ENCODE data around the gene MROH8. TPM values are rescaled to one million over a fixed set of nuclear protein-coding genes. Genes with fewer than 3 reads are reported as not detected.
A peak's percentile ranks its signal among the peaks of the same experiment; 100 is the strongest.

The MROH8 gene
- total RNA-seq, 1 donor from 2014 or later = under 0.01 TPM

DNA sequence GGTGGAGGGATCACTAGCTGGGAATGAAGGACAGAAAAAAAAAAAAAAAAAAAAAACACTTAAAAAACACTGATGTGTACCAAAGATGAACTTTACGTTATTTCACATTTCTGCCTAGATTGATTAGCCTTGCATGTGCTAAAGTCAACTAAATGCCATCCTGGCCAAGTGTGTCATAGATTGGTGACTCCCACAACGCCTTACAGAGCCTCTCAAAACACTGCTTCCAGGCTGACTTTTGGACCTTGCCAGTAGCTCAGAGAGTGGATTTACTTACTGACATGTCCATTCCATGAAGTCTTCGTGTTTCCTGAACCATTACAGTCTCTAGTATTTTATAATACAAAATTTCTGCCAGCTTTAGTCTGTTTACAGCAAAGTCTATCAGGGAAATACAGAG, 124.1 kb downstream of the MROH8 start:
- H3K36me3 ChIP-seq (ENCODE audit: control insufficient read depth, insufficient read depth, low read length) = peaks cover 1% of the 10 kb centered on the region
- H3K27me3 ChIP-seq (ENCODE audit: control insufficient read depth, insufficient read depth, low read length) = no peaks in the 10 kb centered on the region
- DNase-seq (ENCODE audit: low read depth) (no peak), FAIRE-seq (no peak)
- TF ChIP-seq, protein P1, sequence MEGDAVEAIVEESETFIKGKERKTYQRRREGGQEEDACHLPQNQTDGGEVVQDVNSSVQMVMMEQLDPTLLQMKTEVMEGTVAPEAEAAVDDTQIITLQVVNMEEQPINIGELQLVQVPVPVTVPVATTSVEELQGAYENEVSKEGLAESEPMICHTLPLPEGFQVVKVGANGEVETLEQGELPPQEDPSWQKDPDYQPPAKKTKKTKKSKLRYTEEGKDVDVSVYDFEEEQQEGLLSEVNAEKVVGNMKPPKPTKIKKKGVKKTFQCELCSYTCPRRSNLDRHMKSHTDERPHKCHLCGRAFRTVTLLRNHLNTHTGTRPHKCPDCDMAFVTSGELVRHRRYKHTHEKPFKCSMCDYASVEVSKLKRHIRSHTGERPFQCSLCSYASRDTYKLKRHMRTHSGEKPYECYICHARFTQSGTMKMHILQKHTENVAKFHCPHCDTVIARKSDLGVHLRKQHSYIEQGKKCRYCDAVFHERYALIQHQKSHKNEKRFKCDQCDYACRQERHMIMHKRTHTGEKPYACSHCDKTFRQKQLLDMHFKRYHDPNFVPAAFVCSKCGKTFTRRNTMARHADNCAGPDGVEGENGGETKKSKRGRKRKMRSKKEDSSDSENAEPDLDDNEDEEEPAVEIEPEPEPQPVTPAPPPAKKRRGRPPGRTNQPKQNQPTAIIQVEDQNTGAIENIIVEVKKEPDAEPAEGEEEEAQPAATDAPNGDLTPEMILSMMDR (IDR thresholded peaks at IDR 0.05; ENCODE audit: insufficient read depth, low read length, severe bottlenecking) = no peak
- H3K4me3 ChIP-seq (ENCODE audit: low read depth, low read length) = no peak overlapping the region

DNA sequence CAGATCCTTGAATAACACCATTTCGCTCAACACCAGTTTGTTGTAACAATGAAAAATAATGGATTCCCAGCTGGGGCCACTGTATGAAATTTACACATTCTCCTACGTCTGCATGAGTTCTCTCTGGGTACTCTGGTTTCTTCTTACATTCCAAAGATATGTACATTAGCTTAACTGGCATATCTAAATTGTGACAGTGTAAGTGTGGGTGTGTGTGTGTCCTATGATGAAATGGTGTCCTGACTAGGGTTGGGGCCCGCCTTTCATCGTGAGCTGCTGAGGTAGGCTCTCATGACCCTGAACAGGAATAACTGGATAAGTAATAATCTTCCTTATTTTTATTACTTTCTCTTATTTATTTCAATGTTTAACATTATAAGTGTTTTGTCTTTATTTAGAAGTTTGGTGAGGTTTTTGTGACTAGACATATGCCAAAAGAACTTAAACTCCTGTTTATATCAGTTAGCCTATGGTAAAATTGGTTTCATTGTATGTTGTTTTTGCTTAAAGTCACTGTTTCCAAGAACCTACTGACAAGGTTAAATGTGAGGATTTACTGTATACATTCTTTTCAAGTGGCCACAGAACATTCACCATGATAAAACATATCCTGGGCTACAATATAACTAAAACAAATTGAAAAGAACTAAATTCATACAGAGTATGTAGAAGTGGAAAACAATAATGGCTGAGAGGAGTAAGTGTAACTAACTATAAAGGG, 126.0 kb downstream of the MROH8 start:
- DNase-seq (ENCODE audit: low read depth) (peak; percentile 15), FAIRE-seq (no peak)
- Histone ChIP-seq H3K27me3 (ENCODE audit: control insufficient read depth, insufficient read depth, low read length) (no peaks in the 10 kb centered on the region), H3K36me3 (ENCODE audit: control insufficient read depth, insufficient read depth, low read length) (peaks cover 1% of the 10 kb centered on the region), H3K4me3 (ENCODE audit: low read depth, low read length) (no peak overlapping the region)
- TF ChIP-seq, protein P1 (IDR thresholded peaks at IDR 0.05; ENCODE audit: insufficient read depth, low read length, severe bottlenecking) = no peak

Other genes with a start within 250 kb of the MROH8 start
- 1.8 and 2.2 TPM in 2 replicates for gene SAMHD1, start 227.8 kb downstream of the MROH8 start, total RNA-seq
- gene RBL1, start 83.6 kb downstream of the MROH8 start, total RNA-seq = 2.7 and 3.2 TPM in 2 replicates
- 178 and 216 TPM in 2 replicates for gene RPN2, start 218 bp downstream of the MROH8 start, total RNA-seq
- gene GHRH, start 82.3 kb upstream of the MROH8 start, total RNA-seq = not detected in 2 replicates
- gene MANBAL, start 110.1 kb upstream of the MROH8 start, total RNA-seq = 14.8 and 21.1 TPM in 2 replicates
- 16.6 and 18.2 TPM in 2 replicates for gene SRC, start 166.6 kb upstream of the MROH8 start, total RNA-seq